Suppressor macrophage treated with lipopolysaccharide for 4 hours (primary cell): ENCODE measurements around the gene B3GLCT.

Source experiments
- DNase-seq: peaks from one replicate; pipeline ENCODE4 v3.0.0-alpha.2; 2020

Gene B3GLCT

DNA sequence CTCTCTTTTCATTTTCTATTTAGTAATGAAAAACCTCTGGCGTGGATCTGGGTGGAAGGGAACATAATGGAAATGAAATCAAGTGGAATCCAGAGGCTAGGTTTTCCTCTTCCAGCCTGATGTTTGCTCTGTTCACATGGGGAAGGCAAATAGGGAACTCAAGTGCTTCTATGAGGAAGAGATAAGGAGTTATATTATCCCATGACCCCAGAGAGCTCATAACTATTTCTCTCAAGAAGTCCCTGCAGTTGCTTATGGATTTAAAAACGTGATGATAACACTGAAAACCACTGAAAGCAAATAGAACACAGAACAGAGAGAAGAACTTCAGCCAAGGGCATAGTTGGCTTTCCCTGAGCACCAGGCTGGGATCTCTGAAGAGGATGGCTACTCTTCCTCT lies 157.8 kb downstream of the B3GLCT start:
- no peak for DNase-seq

DNA sequence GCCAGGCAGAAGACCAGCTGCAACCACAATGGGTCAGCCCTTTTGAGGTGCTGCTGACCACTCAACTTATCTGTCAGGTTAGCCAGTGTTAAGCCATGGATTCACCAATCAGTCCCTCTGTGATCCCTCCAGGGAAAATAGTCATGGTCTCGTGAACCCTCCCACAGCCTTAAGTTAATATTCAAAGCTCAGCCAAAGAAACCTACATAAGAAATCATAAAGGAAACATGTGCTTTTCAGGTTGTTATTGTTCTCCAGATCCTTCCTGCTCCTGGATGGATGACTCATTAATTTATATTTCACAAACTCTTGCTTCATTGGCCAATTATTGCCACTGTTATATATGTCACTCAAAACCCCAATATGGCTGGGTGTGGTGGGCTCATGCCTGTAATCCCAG lies 161.9 kb downstream of the B3GLCT start:
- no peak for DNase-seq

DNA sequence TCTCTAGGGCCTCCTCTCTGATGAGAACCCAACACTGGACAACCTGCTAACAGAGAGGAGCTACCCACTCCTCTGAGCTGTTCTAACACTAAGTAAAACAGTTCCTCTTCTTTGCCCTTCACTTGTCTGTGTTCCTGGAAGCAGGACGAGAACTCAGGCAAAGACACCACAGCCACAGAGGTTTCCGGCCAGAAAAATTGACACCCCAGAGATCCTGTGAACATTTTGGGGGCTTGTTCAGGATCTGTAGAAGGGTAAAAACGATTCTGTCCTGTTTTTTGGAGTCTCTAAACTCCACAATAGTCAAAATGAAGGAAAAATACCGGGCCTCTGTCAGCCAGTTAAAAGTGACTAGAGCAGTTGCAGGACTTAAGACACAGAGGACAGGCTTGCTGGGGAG lies 165.9 kb downstream of the B3GLCT start:
- no peak for DNase-seq

DNA sequence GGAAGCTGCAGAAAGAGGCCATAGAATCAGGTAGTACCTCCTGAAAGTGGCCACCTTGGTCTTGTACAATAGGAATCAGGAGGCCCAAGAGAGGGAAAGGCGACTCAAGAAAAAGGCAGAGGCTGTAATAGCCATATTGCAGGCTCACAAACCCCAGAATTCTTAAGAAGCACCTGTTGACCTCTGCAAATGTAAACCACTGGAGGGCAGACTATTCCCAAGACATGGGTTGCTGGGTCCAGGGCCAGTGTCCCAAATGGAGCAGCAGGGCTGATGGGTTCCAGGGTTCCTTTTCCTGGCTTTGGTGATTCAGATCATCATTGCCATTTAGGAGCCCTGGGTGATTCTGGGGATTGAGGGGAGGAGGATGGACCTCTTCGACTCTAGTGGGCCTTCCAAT lies 167.6 kb downstream of the B3GLCT start:
- no peak for DNase-seq

DNA sequence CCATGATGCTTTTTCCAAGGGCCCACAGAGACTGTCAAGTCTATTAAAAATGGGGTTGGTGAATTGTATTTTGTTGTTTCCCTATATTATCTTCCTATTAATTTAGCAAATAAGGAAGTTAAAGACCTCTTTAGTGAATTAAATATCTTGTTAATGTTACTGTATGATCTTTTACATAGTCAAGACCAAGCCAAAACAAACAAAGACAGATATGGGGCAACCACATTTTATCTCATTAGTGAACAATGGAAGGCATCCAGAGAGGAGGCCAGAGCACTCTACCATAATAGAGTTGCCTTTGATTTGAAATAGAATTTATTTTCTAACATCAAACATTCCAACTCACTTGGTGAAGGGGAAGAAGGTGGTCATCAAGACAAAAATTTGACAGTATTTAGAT lies 169.4 kb downstream of the B3GLCT start:
- no peak for DNase-seq

DNA sequence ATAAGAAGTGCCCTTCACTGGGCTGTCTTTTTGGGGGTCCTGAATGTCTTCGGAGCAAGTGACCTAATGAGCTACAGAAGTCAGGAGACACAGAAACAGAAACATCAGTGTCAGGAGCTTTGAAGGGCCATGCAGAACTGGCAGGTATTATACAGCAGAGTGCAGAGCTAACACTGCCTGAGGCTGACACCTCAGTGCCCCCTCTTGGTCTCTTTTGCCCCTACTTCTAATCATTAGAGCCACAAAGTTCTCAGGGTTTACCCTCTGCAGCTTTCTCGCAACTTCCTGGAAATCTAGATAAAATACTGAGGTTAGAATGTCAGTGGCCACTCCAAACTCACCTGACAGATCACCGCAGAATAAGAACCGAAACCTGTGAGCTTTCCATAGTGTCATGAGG lies 172.7 kb downstream of the B3GLCT start:
- DNase-seq, result no peak

DNA sequence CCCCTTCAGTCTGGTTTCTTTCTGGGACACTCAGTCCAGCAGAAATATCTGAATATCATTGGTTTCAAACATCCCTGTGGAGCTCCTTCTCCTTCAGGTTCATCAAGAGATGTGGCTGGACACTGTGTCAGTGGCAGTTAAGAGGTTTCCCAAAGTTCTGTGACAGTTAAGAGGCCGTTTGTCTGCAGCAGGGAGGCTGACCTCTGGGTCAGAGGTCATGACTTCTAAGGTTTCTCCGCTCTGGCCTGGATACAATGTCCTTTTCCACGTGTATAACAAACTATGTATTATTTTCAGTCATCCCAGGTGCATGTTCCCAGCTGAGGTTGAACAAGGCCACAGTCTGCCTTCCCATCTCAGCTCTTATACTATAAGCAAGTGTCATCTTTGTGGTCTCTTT lies 174.9 kb downstream of the B3GLCT start:
- DNase-seq, result no peak

DNA sequence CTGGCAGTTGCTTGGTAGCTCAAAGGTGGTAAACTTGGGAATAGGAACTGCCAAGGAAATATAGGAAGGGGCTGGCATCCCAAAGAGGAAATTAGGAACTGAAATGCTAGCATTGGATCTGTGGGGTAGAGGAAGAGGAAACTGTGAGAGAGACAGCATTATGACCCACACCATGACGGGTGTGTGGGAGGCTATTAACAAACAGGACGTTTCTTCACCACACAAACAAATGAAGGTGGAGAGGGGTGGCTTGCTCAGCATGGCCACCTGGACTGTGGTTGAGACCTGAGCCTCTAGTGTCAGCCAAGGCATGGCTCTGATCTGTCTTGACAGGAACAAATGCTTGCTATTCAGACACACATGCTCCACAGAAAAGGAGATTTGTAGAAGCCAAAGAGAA lies 178.2 kb downstream of the B3GLCT start:
- DNase-seq, result peak; percentile 6

DNA sequence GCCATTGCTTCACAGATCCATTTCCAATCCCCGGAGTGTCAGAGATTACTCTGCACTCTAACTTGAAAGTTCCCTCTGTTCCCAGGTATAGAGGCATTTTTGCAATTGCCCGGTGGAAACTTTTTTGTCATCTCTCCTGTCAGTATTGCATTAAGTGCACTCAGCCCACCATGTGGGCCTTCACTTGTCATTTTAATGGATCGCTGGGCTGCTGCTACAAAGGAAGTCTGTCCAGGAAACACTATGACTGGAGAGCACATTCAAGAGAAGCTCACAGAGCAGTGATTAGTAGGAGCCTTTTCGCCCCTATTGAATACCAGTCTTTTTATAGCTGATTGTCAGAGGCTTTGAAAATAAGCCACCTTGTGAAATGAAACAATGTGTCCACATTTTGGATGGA lies 180.9 kb downstream of the B3GLCT start:
- no peak for DNase-seq
